RWPE2 (cell line): ENCODE data around the gene OPRL1.

ENCODE experiments used
- ATAC-seq: fragments of 200-7000 bp; cut with Tn5 transposase; 3 replicates; pipeline ENCODE4 v1.9.1; 2021; ENCODE audit warnings: low read depth
- DNase-seq: peaks from one replicate; pipeline ENCODE4 v3.0.0-alpha.2; 2020; ENCODE audit warnings: low spot score
- H3K27ac ChIP-seq: fragments of 450-650 bp; 2 replicates; pipeline ENCODE4 v1.5.1; 2017; ENCODE audit warnings: mild to moderate bottlenecking; ENCODE audit not compliant: poor library complexity, severe bottlenecking
- H3K27me3 ChIP-seq: fragments of 250-450 bp; sonication (Bioruptor Pico); 2 replicates; pipeline ENCODE4 v1.5.1; 2021; ENCODE audit warnings: mild to moderate bottlenecking, moderate library complexity; ENCODE audit not compliant: insufficient read depth, poor library complexity, severe bottlenecking
- H3K36me3 ChIP-seq: fragments of 250-450 bp; sonication (Bioruptor Pico); 2 replicates; pipeline ENCODE4 v1.5.1; 2020; ENCODE audit warnings: low read depth, mild to moderate bottlenecking, moderate library complexity
- H3K4me1 ChIP-seq: fragments of 250-450 bp; sonication (Bioruptor Pico); 2 replicates; pipeline ENCODE4 v1.5.1; 2021; ENCODE audit warnings: mild to moderate bottlenecking, moderate library complexity; ENCODE audit not compliant: insufficient read depth, poor library complexity, severe bottlenecking
- H3K4me3 ChIP-seq: fragments of 250-450 bp; sonication (Bioruptor Pico); 2 replicates; pipeline ENCODE4 v1.5.1; 2021; ENCODE audit warnings: mild to moderate bottlenecking, moderate library complexity; ENCODE audit not compliant: severe bottlenecking
- H3K9me3 ChIP-seq: fragments of 250-450 bp; sonication (Bioruptor Pico); 2 replicates; pipeline ENCODE4 v1.5.1; 2021; ENCODE audit warnings: mild to moderate bottlenecking, moderate library complexity; ENCODE audit not compliant: severe bottlenecking
- CTCF ChIP-seq: fragments of 450-650 bp; IDR thresholded peaks from one replicate; pipeline ENCODE4 v1.5.1; 2017; ENCODE audit warnings: mild to moderate bottlenecking, moderate library complexity; ENCODE audit not compliant: poor library complexity, severe bottlenecking

OPRL1 gene

GRCh38 chr20:64050261-64051032 lies 29.4 kb upstream of the OPRL1 start:
- H3K36me3 ChIP-seq, result no peaks in the 10 kb centered on the region
- no peak for DNase-seq
- no peak overlapping the region for H3K4me3 ChIP-seq
- no peaks in the 10 kb centered on the region for H3K9me3 ChIP-seq
- no peak for ATAC-seq
- peaks cover 49% of the 10 kb centered on the region for H3K27me3 ChIP-seq
- no peak overlapping the region for H3K27ac ChIP-seq
- no peaks in the 10 kb centered on the region for H3K4me1 ChIP-seq
- no peak for TF ChIP-seq CTCF

GRCh38 chr20:64051033-64051452 lies 28.8 kb upstream of the OPRL1 start:
- H3K36me3 ChIP-seq, result no peaks in the 10 kb centered on the region
- H3K4me1 ChIP-seq, result no peaks in the 10 kb centered on the region
- peaks cover 47% of the 10 kb centered on the region for H3K27me3 ChIP-seq
- ATAC-seq, result no peak
- H3K9me3 ChIP-seq, result no peaks in the 10 kb centered on the region
- TF ChIP-seq CTCF, result no peak
- no peak for DNase-seq
- no peak overlapping the region for H3K4me3 ChIP-seq
- H3K27ac ChIP-seq, result no peak overlapping the region

- ATAC-seq (no peak), DNase-seq (no peak)
- Histone ChIP-seq H3K27ac (no peak overlapping the region), H3K27me3 (peaks cover 40% of the 10 kb centered on the region), H3K36me3 (no peaks in the 10 kb centered on the region), H3K4me1 (no peaks in the 10 kb centered on the region), H3K4me3 (no peak overlapping the region), H3K9me3 (no peaks in the 10 kb centered on the region)
- TF ChIP-seq CTCF, result no peak
These were observed 28.1 kb upstream of the OPRL1 start for GRCh38 chr20:64051561-64052325.

GRCh38 chr20:64052326-64052722 lies 27.6 kb upstream of the OPRL1 start:
- H3K27me3 ChIP-seq, result peaks cover 34% of the 10 kb centered on the region
- H3K4me3 ChIP-seq, result no peak overlapping the region
- no peaks in the 10 kb centered on the region for H3K4me1 ChIP-seq
- ATAC-seq (no peak), DNase-seq (no peak)
- no peaks in the 10 kb centered on the region for H3K9me3 ChIP-seq
- no peak for TF ChIP-seq CTCF
- no peaks in the 10 kb centered on the region for H3K36me3 ChIP-seq
- H3K27ac ChIP-seq, result no peak overlapping the region
